Dermis blood vessel endothelial cell (primary cell): ENCODE measurements around the gene KCTD14. TPM values are rescaled to one million over a fixed set of nuclear protein-coding genes. Genes with fewer than 3 reads are reported as not detected.
"Not testable (repeated sequence)": the region's sequence is repeated elsewhere in the genome, so short reads cannot be mapped to it uniquely, and the experiment has no call there.

Source experiments
- DNase-seq: peaks from one replicate; pipeline ENCODE4 v3.0.0; 2010
- total RNA-seq: library from RNA; depleted of rRNA; stranded (reverse); fragments of >200 nt; gene quantifications from 2 replicates; pipeline ENCODE4 v1.2.3, GENCODE V29; 2014

The KCTD14 gene
- total RNA-seq, 1 donor from 2014 or later = 0.51 TPM

- DNase-seq = peak; percentile 75
Observed at GRCh38 chr11:78045851-78046485, 22.9 kb upstream of the KCTD14 start.

GRCh38 chr11:78044706-78045105, 21.6 kb upstream of the KCTD14 start:
- DNase-seq = no peak

- no peak for DNase-seq
Observed at GRCh38 chr11:78041843-78042440, 18.9 kb upstream of the KCTD14 start.

GRCh38 chr11:78041380-78041719, 18.3 kb upstream of the KCTD14 start:
- not testable (repeated sequence) for DNase-seq

GRCh38 chr11:78040691-78041379, 17.8 kb upstream of the KCTD14 start:
- peak; percentile 19 for DNase-seq

- DNase-seq = peak; percentile 72
Observed at GRCh38 chr11:78039919-78040671, 17.0 kb upstream of the KCTD14 start.

GRCh38 chr11:78039391-78039918, 16.4 kb upstream of the KCTD14 start:
- peak; percentile 11 for DNase-seq

- peak; percentile 50 for DNase-seq
Observed at GRCh38 chr11:78038697-78039313, 15.7 kb upstream of the KCTD14 start.

- no peak for DNase-seq
Observed at GRCh38 chr11:78037825-78038620, 14.9 kb upstream of the KCTD14 start.

GRCh38 chr11:78037056-78037455, 14.0 kb upstream of the KCTD14 start:
- DNase-seq = no peak

GRCh38 chr11:78036313-78036712, 13.2 kb upstream of the KCTD14 start:
- DNase-seq = no peak

GRCh38 chr11:78034623-78035022, 11.5 kb upstream of the KCTD14 start:
- no peak for DNase-seq

GRCh38 chr11:78033040-78033439, 10.0 kb upstream of the KCTD14 start:
- no peak for DNase-seq

- no peak for DNase-seq
Observed at GRCh38 chr11:78032090-78032489, 9.0 kb upstream of the KCTD14 start.

GRCh38 chr11:78031629-78032028, 8.6 kb upstream of the KCTD14 start:
- no peak for DNase-seq

GRCh38 chr11:78030429-78031325, 7.6 kb upstream of the KCTD14 start:
- peak; percentile 94 for DNase-seq

- peak; percentile 72 for DNase-seq
Observed at GRCh38 chr11:78028423-78028822, 5.3 kb upstream of the KCTD14 start.

- no peak for DNase-seq
Observed at GRCh38 chr11:78027759-78028158, 4.7 kb upstream of the KCTD14 start.

- no peak for DNase-seq
Observed at GRCh38 chr11:78025378-78025777, 2.3 kb upstream of the KCTD14 start.

GRCh38 chr11:78023426-78023825, 350 bp upstream of the KCTD14 start:
- DNase-seq = no peak

- no peak for DNase-seq
Observed at GRCh38 chr11:78021611-78022010, 1.5 kb downstream of the KCTD14 start.
